Endothelial cell of umbilical vein (primary cell): Measurements from ENCODE around the gene SLC9A3. TPM values are rescaled to one million over a fixed set of nuclear protein-coding genes. Genes with fewer than 3 reads are reported as not detected.
"Not testable (repeated sequence)": the region's sequence is repeated elsewhere in the genome, so short reads cannot be mapped to it uniquely, and the experiment has no call there.

ENCODE experiments used
- BruUV-seq: library from RNA; stranded (reverse); fragments of 400-500 nt; replicated peaks from 2 replicates; lab custom pipeline; 2021; lab: Mats Ljungman, UMichigan
- CTCF ChIA-PET: fragments of 300-600, 350-600 bp; sonication (Branson Sonifier 250); formaldehyde crosslinking; loops from one replicate; lab custom pipeline; 2021; ENCODE audit warnings: antibody characterized with exemption, inconsistent platforms; lab: Charles Lee
- POLR2A ChIA-PET: fragments of 300-600, 350-600 bp; sonication (Branson Sonifier 250); formaldehyde crosslinking; loops from one replicate; lab custom pipeline; 2021; ENCODE audit warnings: antibody characterized with exemption, inconsistent platforms; lab: Charles Lee
- DNase-seq: peaks from one replicate; pipeline ENCODE4 v3.0.0-alpha.2; 2011; ENCODE audit warnings: low read depth, low spot score
- FAIRE-seq: peaks from 2 replicates; lab custom pipeline; 2011; peaks lifted over from hg19 to GRCh38; lab: Jason Lieb, UNC
- H2AFZ ChIP-seq: 2 replicates; pipeline ENCODE4 v1.6.0; 2012; ENCODE audit warnings: low read depth, low read length, control low read depth, inconsistent platforms
- H3K27ac ChIP-seq: 2 replicates; pipeline ENCODE4 v1.5.1; 2011; ENCODE audit warnings: low read depth, mild to moderate bottlenecking, control low read depth, low read length, moderate library complexity; ENCODE audit not compliant: insufficient read depth
- H3K27me3 ChIP-seq, 2 experiments: 2 replicates each; pipeline versions ENCODE4 v1.6.0 to v1.6.1; 2011; ENCODE audit warnings: low read length in 2 of 2, mixed read lengths in 1 of 2; ENCODE audit not compliant: control insufficient read depth in 2 of 2, insufficient read depth in 2 of 2
- H3K36me3 ChIP-seq, 2 experiments: 2 replicates in 1 of 2; 3 replicates in 1 of 2; pipeline ENCODE4 v1.5.1; 2011; ENCODE audit warnings: low read length in 2 of 2, mild to moderate bottlenecking in 1 of 2, moderate library complexity in 1 of 2; ENCODE audit not compliant: control insufficient read depth in 2 of 2, insufficient read depth in 2 of 2; ENCODE audit errors: extremely low read depth in 1 of 2
- H3K4me1 ChIP-seq: 3 replicates; pipeline ENCODE4 v1.5.1; 2011; ENCODE audit warnings: mild to moderate bottlenecking, low read length; ENCODE audit not compliant: control insufficient read depth, insufficient read depth; ENCODE audit errors: extremely low read depth
- H3K4me2 ChIP-seq: 2 replicates; pipeline ENCODE4 v1.6.1; 2011; ENCODE audit warnings: low read length, control low read depth, mixed read lengths; ENCODE audit not compliant: insufficient read depth
- H3K4me3 ChIP-seq, 3 experiments: fragments of 200-600 bp in 1 of 3; sonication (generic), shearing (Covaris generic) in 1 of 3; replicated peaks in 1 of 3; 2 replicates each; pipeline ENCODE4 v1.5.1; 2011 to 2016; ENCODE audit warnings: control low read depth in 3 of 3, low read length in 3 of 3, mild to moderate bottlenecking in 2 of 3, inconsistent platforms in 1 of 3, low read depth in 1 of 3, moderate library complexity in 1 of 3; ENCODE audit not compliant: insufficient read depth in 1 of 3
- H3K79me2 ChIP-seq: 2 replicates; pipeline ENCODE4 v1.6.0; 2012; ENCODE audit warnings: low read length, inconsistent platforms; ENCODE audit not compliant: control insufficient read depth, insufficient read depth
- H3K9ac ChIP-seq: replicated peaks from 2 replicates; pipeline ENCODE3; 2011; ENCODE audit warnings: low read length, control low read depth; ENCODE audit not compliant: insufficient read depth; ENCODE audit errors: extremely low read depth
- H3K9me1 ChIP-seq: replicated peaks from 3 replicates; pipeline ENCODE4 v1.6.0; 2011; ENCODE audit warnings: mild to moderate bottlenecking, low read length; ENCODE audit not compliant: control insufficient read depth, insufficient read depth; ENCODE audit errors: extremely low read depth
- H3K9me3 ChIP-seq: replicated peaks from 2 replicates; pipeline ENCODE4 v1.5.1; 2012; ENCODE audit warnings: low read length, inconsistent platforms; ENCODE audit not compliant: control insufficient read depth, insufficient read depth
- H4K20me1 ChIP-seq: replicated peaks from 2 replicates; pipeline ENCODE3; 2011; ENCODE audit warnings: mild to moderate bottlenecking, low read length; ENCODE audit not compliant: control insufficient read depth, insufficient read depth; ENCODE audit errors: extremely low read depth
- CTCF ChIP-seq, 2 donors: IDR thresholded peaks; 1 replicate in 1 of 2; 2 replicates in 1 of 2; pipeline ENCODE4 v1.5.1; 2011; ENCODE audit warnings: low read length in 2 of 2, mild to moderate bottlenecking in 2 of 2, moderate library complexity in 2 of 2, control low read depth in 1 of 2, inconsistent platforms in 1 of 2, low read depth in 1 of 2; ENCODE audit not compliant: insufficient read depth in 1 of 2; ENCODE audit errors: extremely low read depth in 1 of 2
- EZH2 ChIP-seq: IDR thresholded peaks from 2 replicates; pipeline ENCODE4 v1.6.1; 2012; ENCODE audit warnings: borderline replicate concordance, low read depth, mild to moderate bottlenecking, moderate library complexity, low read length, inconsistent platforms; ENCODE audit not compliant: severe bottlenecking
- FOS ChIP-seq: IDR thresholded peaks from 2 replicates; pipeline ENCODE4 v1.6.1; 2011; ENCODE audit warnings: mild to moderate bottlenecking, low read length, moderate library complexity, borderline replicate concordance; ENCODE audit not compliant: insufficient read depth
- GATA2 ChIP-seq: IDR thresholded peaks from 2 replicates; pipeline ENCODE4 v1.7.0; 2011; ENCODE audit warnings: low read depth, mild to moderate bottlenecking, moderate library complexity, mixed read lengths, low read length; ENCODE audit not compliant: insufficient read length, insufficient read depth
- JUN ChIP-seq: IDR thresholded peaks from 2 replicates; pipeline ENCODE4 v1.6.1; 2011; ENCODE audit warnings: borderline replicate concordance, low read depth; ENCODE audit not compliant: insufficient read length, insufficient read depth
- MYC ChIP-seq: IDR thresholded peaks from one replicate; pipeline ENCODE4 v1.6.1; 2011; ENCODE audit warnings: mild to moderate bottlenecking, low read depth, low read length
- POLR2A ChIP-seq: IDR thresholded peaks from 2 replicates; pipeline ENCODE4 v1.6.1; 2012; ENCODE audit warnings: low read depth, mild to moderate bottlenecking, control low read depth, low read length
- POLR2AphosphoS5 ChIP-seq: IDR thresholded peaks from 2 replicates; pipeline ENCODE4 v1.6.1; 2012; ENCODE audit warnings: low read depth, mild to moderate bottlenecking, control low read depth, low read length, moderate library complexity; ENCODE audit not compliant: insufficient read depth
- dilution Hi-C: fragments of 300-500 bp; cut with MboI; formaldehyde crosslinking; loops from one replicate; pipeline ENCODE4 v1.15.0; 2019; ENCODE audit warnings: low sequenced_read_pairs; ENCODE audit not compliant: extremely low pct_ligation_motif_present
- intact Hi-C: fragments of 100-400 bp; cut with micrococcal nuclease; formaldehyde crosslinking; loops from one replicate; pipeline ENCODE4 v1.10.0; 2022
- polyA plus RNA-seq, 4 experiments: library from polyadenylated mRNA; depleted of rRNA in 3 of 4; stranded (reverse) in 3 of 4; unstranded in 1 of 4; fragments of >200 nt; gene quantifications; 2 replicates each; pipeline versions ENCODE4 v1.2.1 to v1.2.3, GENCODE V29; 2011 to 2012; ENCODE audit warnings: missing spikeins in 1 of 4
- total RNA-seq: library from RNA; stranded (reverse); gene quantifications from 2 replicates; pipeline ENCODE4 v1.2.3, GENCODE V29; 2021
- TF ChIP-seq, protein P1 (sequence below): IDR thresholded peaks from 2 replicates; pipeline ENCODE4 v1.6.1; 2011; ENCODE audit not compliant: insufficient read depth, insufficient read length

The SLC9A3 gene
- total and polyA plus RNA-seq, 2 donors (not counting 3 experiments of a cell fraction or from before 2014, with no cell fraction given) = 0.79 to 0.82 TPM

GRCh38 chr5:509611-510185 lies 14.6 kb downstream of the SLC9A3 start:
- dilution Hi-C loops = no loop called here
- TF ChIP-seq GATA2 = no peak
- no peak for TF ChIP-seq JUN
- no peak for TF ChIP-seq EZH2
- TF ChIP-seq CTCF (IDR thresholded peaks at IDR 0.05; ENCODE audit: extremely low read depth in 1 of 2, insufficient read depth in 1 of 2, low read depth in 1 of 2, low read length in 2 of 2) = no peak
- TF ChIP-seq MYC = no peak
- TF ChIP-seq POLR2A = no peak
- TF ChIP-seq FOS = no peak
- no peak for TF ChIP-seq POLR2AphosphoS5
- TF ChIP-seq, protein P1, sequence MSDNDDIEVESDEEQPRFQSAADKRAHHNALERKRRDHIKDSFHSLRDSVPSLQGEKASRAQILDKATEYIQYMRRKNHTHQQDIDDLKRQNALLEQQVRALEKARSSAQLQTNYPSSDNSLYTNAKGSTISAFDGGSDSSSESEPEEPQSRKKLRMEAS = no peak
- no peaks in the 10 kb centered on the region for H4K20me1 ChIP-seq
- H3K79me2 ChIP-seq = no peaks in the 10 kb centered on the region
- H3K4me1 ChIP-seq = no peaks in the 10 kb centered on the region
- H3K9ac ChIP-seq = no peak overlapping the region
- H3K9me3 ChIP-seq = no peaks in the 10 kb centered on the region
- DNase-seq (no peak), FAIRE-seq (no peak)
- no peaks in the 10 kb centered on the region for H3K9me1 ChIP-seq
- H3K36me3 ChIP-seq = no peaks in the 10 kb centered on the region
- no peak overlapping the region for H3K27ac ChIP-seq
- no peaks in the 10 kb centered on the region for H3K27me3 ChIP-seq
- no peak overlapping the region for H3K4me3 ChIP-seq
- ChIA-PET CTCF (interaction anchor here (1.3 kb wide), 1 partner anchor 8 kb away, joined by 4 read pairs; no protein-coding TSS in a partner anchor), POLR2A (no interaction called here)
- no peak overlapping the region for H3K4me2 ChIP-seq
- no TSS peak for BruUV-seq
- H2AFZ ChIP-seq = no peak overlapping the region
- intact Hi-C loops = no loop called here

GRCh38 chr5:507986-508575 lies 16.2 kb downstream of the SLC9A3 start:
- H2AFZ ChIP-seq, H3K27ac ChIP-seq, H3K79me2 ChIP-seq, dilution Hi-C loops, H3K9me3 ChIP-seq, CTCF ChIA-PET, intact Hi-C loops, H3K36me3 ChIP-seq, POLR2A ChIA-PET, BruUV-seq, H3K4me2 ChIP-seq, H4K20me1 ChIP-seq, FAIRE-seq, H3K27me3 ChIP-seq, DNase-seq, H3K9ac ChIP-seq, H3K4me1 ChIP-seq, H3K4me3 ChIP-seq, H3K9me1 ChIP-seq: not testable (repeated sequence)
